Stimulated activated CD8-positive, alpha-beta memory T cell treated with anti-CD3 and anti-CD28 coated beads, Interleukin-7, amount 100 ng/mL, for 24 hours (primary cell): Measurements from ENCODE around the gene MUC13.

Experiments used
- DNase-seq: peaks from one replicate; pipeline ENCODE4 v3.0.0-alpha.2; 2020; ENCODE audit warnings: low read depth

MUC13 gene

GRCh38 chr3:124942613-124943012 is 8.1 kb upstream of the MUC13 start:
- DNase-seq: no peak

GRCh38 chr3:124941771-124942170 is 7.2 kb upstream of the MUC13 start:
- no peak for DNase-seq

GRCh38 chr3:124939661-124940060 is 5.1 kb upstream of the MUC13 start:
- no peak for DNase-seq

GRCh38 chr3:124938896-124939295 is 4.3 kb upstream of the MUC13 start:
- DNase-seq: no peak

- DNase-seq: no peak
Observed at GRCh38 chr3:124937049-124937448, 2.5 kb upstream of the MUC13 start.

GRCh38 chr3:124935794-124936542 is 1.4 kb upstream of the MUC13 start:
- no peak for DNase-seq

GRCh38 chr3:124935264-124935663 is 713 bp upstream of the MUC13 start:
- DNase-seq: no peak

- DNase-seq: peak; percentile 28
Observed at GRCh38 chr3:124928333-124929202, 6.0 kb downstream of the MUC13 start.

GRCh38 chr3:124927574-124928045 is 6.9 kb downstream of the MUC13 start:
- DNase-seq: no peak

- DNase-seq: no peak
Observed at GRCh38 chr3:124926426-124927101, 8.0 kb downstream of the MUC13 start.

- DNase-seq: no peak
Observed at GRCh38 chr3:124924741-124925140, 9.8 kb downstream of the MUC13 start.

- no peak for DNase-seq
Observed at GRCh38 chr3:124923833-124924232, 10.7 kb downstream of the MUC13 start.

- no peak for DNase-seq
Observed at GRCh38 chr3:124920718-124921117, 13.8 kb downstream of the MUC13 start.

GRCh38 chr3:124919756-124920155 is 14.8 kb downstream of the MUC13 start:
- DNase-seq: no peak

GRCh38 chr3:124918524-124918923 is 16.0 kb downstream of the MUC13 start:
- DNase-seq: no peak

GRCh38 chr3:124916837-124917409 is 17.6 kb downstream of the MUC13 start:
- no peak for DNase-seq

GRCh38 chr3:124915254-124915653 is 19.3 kb downstream of the MUC13 start:
- no peak for DNase-seq

GRCh38 chr3:124907957-124908356 is 26.6 kb downstream of the MUC13 start:
- no peak for DNase-seq

GRCh38 chr3:124904835-124905492 is 29.6 kb downstream of the MUC13 start:
- DNase-seq: no peak

- DNase-seq: no peak
Observed at GRCh38 chr3:124903896-124904834, 30.4 kb downstream of the MUC13 start.
